Measurements from ENCODE around the gene SLC32A1. TPM values are rescaled to one million over a fixed set of nuclear protein-coding genes. Genes with fewer than 3 reads are reported as not detected.

SLC32A1 gene
- total RNA-seq, 1 donor = 0.21 TPM

Other genes with a start within 250 kb of the SLC32A1 start
- not detected for gene ADIG, start 143.3 kb upstream of the SLC32A1 start, total RNA-seq
- not detected for gene ARHGAP40, start 122.7 kb upstream of the SLC32A1 start, total RNA-seq
- 9.8 TPM for gene ACTR5, start 24.0 kb downstream of the SLC32A1 start, total RNA-seq
- 72.4 TPM for gene PPP1R16B, start 81.2 kb downstream of the SLC32A1 start, total RNA-seq
- gene FAM83D, start 201.9 kb downstream of the SLC32A1 start, total RNA-seq = 2.1 TPM
- gene DHX35, start 237.9 kb downstream of the SLC32A1 start, total RNA-seq = 10.5 TPM